Activated CD8-positive, alpha-beta memory T cell treated with anti-CD3 and anti-CD28 coated beads, Interleukin-2, amount 50 U/mL, for 24 hours (primary cell): ENCODE data around the gene ACOT7.
"Not testable (repeated sequence)": the region's sequence is repeated elsewhere in the genome, so short reads cannot be mapped to it uniquely, and the experiment has no call there.

ENCODE experiments used
- DNase-seq: peaks from one replicate; pipeline ENCODE4 v3.0.0-alpha.2; 2020; ENCODE audit errors: extremely low read depth

Gene ACOT7

DNA sequence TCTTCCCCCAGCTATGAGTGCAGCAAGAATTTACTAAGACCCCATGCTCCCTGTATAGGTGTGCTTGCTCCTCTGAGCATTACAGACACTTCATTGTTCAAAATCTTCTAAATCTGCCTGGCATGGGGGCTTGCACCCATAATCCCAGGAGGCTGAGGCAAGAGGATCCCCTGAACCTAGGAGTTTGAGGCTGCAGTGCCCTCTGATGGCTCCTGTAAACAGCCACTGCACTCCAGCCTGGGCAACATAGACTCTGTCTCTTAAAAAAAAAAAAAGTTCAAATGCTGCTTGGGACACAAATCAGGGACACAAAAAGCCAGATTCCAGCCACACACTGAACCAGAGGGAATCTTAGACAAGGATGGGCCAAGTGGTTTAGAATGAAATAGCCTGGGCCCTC, 3.4 kb upstream of the ACOT7 start:
- no peak for DNase-seq

GRCh38 chr1:6395781-6396244, 2.2 kb upstream of the ACOT7 start:
- DNase-seq: not testable (repeated sequence)

GRCh38 chr1:6395130-6395529, 1.6 kb upstream of the ACOT7 start:
- DNase-seq: not testable (repeated sequence)

DNA sequence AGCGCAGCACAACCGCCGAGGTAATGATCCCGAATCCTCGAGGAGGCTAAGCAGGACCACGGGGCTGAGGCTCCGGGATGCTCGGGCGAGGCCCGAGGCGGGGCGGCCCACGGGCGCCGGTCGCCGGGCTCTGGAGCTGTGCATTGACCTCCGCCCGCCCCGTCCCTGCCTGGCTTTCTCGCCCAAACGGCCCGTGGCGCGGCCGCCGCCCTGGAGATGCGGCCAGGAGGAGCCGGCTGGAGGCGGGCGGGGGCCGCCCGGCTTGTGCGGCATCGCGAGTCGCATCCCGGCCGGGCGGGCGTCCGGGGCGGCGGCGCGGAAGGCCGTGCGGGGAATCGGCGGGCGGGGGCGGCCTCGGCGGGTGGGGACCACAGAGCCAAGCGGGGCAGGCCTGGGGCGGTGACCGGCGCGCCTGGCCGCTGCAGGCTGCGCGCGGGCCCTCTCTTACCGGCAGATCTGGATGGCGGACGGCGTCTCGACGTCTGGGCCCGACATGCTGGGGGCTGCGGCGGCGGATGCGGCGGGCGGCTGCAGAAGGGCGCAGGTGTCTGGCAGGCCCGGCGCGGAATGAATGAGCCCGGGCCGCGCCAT, 663 bp downstream of the ACOT7 start:
- DNase-seq: no peak

- no peak for DNase-seq
Observed at GRCh38 chr1:6391951-6392808, 1.4 kb downstream of the ACOT7 start.

DNA sequence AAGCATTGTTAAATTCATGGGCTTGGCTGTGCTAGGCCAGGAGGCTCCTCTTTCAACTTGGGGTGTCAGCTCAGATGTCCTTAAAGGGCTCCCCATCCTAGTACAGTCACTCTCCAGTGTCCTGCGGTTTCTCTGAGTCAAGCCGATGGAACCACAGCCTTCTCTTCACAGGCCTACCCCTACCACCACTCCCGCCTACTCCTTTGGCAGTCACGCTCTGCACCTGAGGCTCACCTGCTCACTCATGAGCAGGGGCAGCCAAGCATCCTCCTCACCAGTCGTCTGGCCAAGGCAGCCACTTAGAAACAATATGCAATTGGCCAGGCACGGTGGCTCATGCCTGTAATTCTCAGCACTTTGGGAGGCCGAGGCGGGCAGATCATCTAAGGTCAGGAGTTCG, 3.6 kb downstream of the ACOT7 start:
- no peak for DNase-seq

DNA sequence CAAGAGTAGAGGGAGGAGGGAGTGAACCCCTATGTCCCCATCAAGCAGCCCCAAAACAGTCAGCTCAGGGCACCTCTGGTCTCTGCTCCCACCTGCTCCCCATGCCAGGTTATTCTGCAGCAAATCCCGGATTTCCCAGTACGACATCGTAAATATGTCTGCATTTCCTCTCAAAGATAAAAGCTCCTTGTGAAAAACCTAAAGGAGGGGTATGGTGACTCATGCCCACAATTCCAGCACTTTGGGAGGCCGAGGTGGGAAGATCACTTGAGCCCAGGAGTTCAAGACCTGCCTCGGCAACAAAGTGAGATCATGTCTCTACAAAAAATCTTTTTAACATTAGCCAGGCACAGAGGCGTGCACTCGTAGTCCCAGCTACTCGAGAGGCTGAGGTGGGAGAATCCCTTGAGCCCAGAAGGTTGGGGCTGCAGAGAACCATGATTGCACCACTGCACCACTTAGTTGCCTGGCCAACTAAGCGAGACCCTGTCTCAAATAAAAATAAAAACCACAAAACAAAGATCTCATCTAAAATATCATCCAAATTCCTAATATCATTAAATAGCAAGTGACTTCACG, 7.1 kb downstream of the ACOT7 start:
- DNase-seq: no peak

DNA sequence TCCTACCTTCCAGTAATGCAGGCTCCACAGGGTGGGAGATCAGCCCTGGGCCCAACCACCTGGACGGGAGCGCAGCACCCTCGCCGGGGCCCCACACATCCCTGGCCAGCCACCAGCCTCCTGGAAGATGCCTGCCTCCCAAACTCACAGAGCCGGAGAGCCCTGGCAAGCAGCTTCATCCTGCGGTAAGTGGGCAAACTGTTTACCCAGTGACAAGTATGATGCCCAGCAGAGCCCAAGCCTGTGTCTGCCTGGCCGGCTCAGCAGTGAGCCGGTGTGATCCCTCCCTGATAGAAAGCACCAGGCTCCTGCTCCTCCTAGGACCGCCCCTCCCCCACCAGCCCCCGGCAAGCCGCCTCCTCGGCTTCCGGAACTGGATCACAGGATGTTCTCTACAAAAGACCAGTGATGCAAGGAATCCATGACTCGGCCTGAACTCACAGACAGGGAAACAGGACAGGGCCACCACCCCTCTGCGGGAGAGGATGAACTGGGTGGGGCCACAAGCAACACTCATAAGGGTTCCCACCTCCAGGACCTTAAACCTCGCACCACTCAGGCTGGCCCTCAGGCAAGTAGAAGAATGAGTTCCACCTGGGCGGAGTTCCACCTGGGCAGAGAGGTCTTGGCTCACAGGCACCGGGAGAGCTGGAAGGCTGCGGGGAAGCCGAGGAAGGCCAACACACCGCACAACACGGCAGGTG, 7.9 kb downstream of the ACOT7 start:
- no peak for DNase-seq

- DNase-seq: no peak
Observed at GRCh38 chr1:6384962-6385361, 8.6 kb downstream of the ACOT7 start.

GRCh38 chr1:6384135-6384534, 9.4 kb downstream of the ACOT7 start:
- no peak for DNase-seq

DNA sequence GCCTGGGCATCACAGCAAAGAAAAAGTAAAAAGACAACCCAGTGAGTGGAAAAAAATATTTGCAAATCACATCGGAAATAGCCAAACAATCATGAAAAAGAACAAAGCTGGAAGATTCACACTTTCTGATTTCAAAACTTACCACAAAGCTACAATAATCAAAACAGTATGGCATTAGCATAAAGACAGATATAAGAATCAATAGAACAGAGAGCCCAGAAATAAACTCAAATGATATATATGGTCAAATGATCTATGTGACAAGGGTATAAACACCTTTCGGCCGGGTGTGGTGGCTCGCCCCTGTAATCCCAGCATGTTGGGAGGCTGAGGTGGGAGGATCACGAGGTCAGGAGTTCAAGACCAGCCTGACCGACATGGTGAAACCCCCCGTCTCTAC, 13.5 kb downstream of the ACOT7 start:
- no peak for DNase-seq

- DNase-seq: no peak
Observed at GRCh38 chr1:6378096-6378746, 15.3 kb downstream of the ACOT7 start.

DNA sequence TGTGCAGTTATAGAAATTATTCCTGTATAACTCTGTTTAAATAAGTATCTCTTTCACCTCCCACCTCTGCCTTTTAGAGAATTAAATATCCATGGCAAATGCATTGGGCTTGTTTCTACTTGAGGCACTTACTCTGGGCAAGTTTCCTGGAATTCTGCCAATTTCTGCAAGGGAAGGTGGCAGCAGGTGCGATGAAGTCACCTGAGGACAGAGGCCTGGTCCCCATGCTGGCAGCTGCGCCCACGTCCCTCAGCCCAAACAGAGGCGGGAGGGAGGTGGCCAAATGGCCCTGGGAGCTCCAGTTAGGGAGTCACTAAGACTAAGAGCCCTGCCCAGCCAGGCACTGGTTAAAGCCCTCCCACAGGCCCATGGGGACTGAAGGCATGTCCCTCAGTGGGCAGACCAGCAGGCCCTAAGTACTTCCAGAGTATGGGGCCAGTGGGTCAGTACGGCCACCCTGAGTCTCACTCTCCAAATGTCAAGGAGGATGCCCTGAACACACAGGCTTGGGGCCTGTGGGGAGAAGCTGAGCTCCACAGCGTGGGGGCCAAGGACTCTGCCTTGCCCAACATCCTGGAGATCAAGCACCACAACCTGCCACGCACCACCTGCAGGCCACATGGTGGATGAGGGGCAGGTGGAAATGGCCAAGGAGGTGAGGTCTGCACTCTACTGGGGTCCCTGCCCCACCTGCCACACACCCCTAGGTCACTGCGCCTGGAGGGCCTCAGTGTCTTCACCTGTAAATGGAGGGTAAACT, 19.4 kb downstream of the ACOT7 start:
- no peak for DNase-seq

- DNase-seq: not testable (repeated sequence)
Observed at GRCh38 chr1:6372236-6372635, 21.3 kb downstream of the ACOT7 start.

- no peak for DNase-seq
Observed at GRCh38 chr1:6370006-6370405, 23.6 kb downstream of the ACOT7 start.

DNA sequence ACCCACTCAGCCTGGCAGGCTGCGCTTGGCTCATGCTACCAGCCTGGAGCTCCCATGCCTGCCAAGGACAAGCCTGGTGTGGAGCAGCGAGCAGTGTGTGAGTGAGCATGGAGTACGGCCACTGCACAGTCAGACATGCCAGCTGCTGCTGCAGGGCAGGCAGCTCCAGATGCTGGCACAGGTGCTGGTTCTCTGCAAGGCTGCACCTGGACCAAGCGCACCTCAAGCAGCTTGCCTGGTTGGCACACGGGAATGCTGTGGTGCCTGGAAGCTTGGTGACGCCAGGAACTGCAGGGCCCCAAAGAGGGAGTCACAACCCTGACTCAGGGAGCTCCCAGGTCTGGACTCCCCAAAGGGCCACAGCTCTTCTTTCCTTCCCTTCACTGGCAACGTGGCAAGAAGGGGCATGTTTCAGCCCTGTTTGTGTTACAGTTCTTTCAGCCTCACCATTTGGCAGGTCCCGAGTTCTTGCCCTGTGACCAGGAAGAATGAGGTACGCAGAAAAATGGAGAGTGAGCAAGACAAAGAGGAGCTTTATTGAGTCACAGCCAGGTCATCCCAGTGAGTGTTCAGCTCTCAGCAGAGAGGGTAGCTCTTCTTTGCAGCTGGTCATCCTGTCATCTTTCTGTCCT, 26.1 kb downstream of the ACOT7 start:
- DNase-seq: no peak

DNA sequence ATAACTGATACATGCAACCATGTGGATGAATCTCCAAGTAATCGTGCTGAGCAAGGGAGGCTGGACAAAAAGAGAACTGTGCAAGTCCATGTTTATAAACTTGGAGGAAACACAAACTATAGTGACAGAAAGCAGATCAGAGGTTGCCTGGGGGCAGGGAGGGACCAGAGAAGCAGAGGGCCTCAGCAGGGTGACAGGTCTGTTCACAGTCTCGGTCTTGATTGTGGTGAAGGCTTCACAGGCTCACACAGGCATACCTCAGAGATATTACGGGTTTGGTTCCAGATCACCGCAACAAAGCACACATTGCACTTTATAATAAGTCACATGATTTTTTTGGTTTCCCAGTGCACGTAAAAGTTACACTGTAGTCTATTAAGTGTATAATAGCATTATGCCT, 28.5 kb downstream of the ACOT7 start:
- no peak for DNase-seq

GRCh38 chr1:6363085-6363884, 30.3 kb downstream of the ACOT7 start:
- DNase-seq: not testable (repeated sequence)

DNA sequence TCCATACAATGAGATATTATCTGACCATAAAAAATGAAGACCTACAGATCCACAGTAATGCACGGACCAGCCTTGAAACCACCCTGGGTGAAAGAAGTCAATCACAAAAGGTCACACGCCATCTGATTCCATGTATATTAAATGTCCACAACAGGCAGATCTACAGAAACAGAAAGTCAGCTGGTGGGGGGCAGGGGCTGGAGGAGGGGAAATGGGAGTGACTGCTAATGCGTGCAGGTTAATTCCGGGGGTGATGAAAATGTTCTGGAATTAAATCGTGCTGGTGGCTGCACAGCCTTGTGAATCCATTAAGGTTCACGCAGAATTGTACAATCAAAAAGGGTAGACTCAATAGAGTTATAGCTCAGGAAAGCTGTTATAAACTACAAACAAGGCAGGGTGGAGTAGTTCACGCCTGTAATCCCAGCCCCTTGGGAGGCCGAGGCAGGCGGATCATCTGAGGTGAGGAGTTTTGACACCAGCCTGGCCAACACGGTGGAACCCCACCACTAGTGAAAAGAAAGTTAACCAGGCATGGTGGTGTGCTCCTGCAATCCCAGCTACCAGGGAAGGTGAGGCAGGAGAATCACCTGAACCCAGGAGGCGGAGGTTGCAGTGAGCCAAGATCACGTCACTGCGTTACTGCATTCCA, 32.3 kb downstream of the ACOT7 start:
- no peak for DNase-seq
